ENCODE data around the gene ZNF267.
"Not testable (repeated sequence)": the region's sequence is repeated elsewhere in the genome, so short reads cannot be mapped to it uniquely, and the experiment has no call there.

Gene ZNF267

GRCh38 chr16:31873556-31874365, at the start of gene ZNF267:
Gene ZNF267, plus strand, starts transcription at chr16:31873807. Its CDS starts 160 bp downstream, at chr16:31873967.
- peak; percentile 84 to 87 for DNase-seq (ENCODE audit: low read depth in 2 of 2)

- DNase-seq (ENCODE audit: low read depth in 2 of 2): no peak
Measured at GRCh38 chr16:31833047-31833446, 40.6 kb upstream of the ZNF267 start.

GRCh38 chr16:31836396-31836795, 37.2 kb upstream of the ZNF267 start:
- not testable (repeated sequence) for DNase-seq (ENCODE audit: low read depth in 2 of 2)

- no peak for DNase-seq (ENCODE audit: low read depth in 2 of 2)
Measured at GRCh38 chr16:31842864-31843263, 30.7 kb upstream of the ZNF267 start.

GRCh38 chr16:31848572-31848971, 25.0 kb upstream of the ZNF267 start:
- DNase-seq (ENCODE audit: low read depth in 2 of 2): not testable (repeated sequence)

GRCh38 chr16:31853291-31853690, 20.3 kb upstream of the ZNF267 start:
- no peak for DNase-seq (ENCODE audit: low read depth in 2 of 2)

- DNase-seq (ENCODE audit: low read depth in 2 of 2): no peak
Measured at GRCh38 chr16:31860508-31860907, 13.1 kb upstream of the ZNF267 start.

- DNase-seq (ENCODE audit: low read depth in 2 of 2): no peak
Measured at GRCh38 chr16:31861455-31861854, 12.2 kb upstream of the ZNF267 start.

- DNase-seq (ENCODE audit: low read depth in 2 of 2): no peak
Measured at GRCh38 chr16:31862761-31863160, 10.8 kb upstream of the ZNF267 start.

- DNase-seq (ENCODE audit: low read depth in 2 of 2): no peak
Measured at GRCh38 chr16:31868164-31868563, 5.4 kb upstream of the ZNF267 start.

- peak; percentile 59 to 75 for DNase-seq (ENCODE audit: low read depth in 2 of 2)
Measured at GRCh38 chr16:31868691-31869167, 4.9 kb upstream of the ZNF267 start.

- peak in 1 of 2 donors; percentile 56 for DNase-seq (ENCODE audit: low read depth in 2 of 2)
Measured at GRCh38 chr16:31869511-31870201, 4.0 kb upstream of the ZNF267 start.

GRCh38 chr16:31870809-31871208, 2.8 kb upstream of the ZNF267 start:
- no peak for DNase-seq (ENCODE audit: low read depth in 2 of 2)

- no peak for DNase-seq (ENCODE audit: low read depth in 2 of 2)
Measured at GRCh38 chr16:31871510-31871909, 2.1 kb upstream of the ZNF267 start.

GRCh38 chr16:31872201-31872600, 1.4 kb upstream of the ZNF267 start:
- no peak for DNase-seq (ENCODE audit: low read depth in 2 of 2)

GRCh38 chr16:31874366-31875111, 932 bp downstream of the ZNF267 start:
- no peak for DNase-seq (ENCODE audit: low read depth in 2 of 2)

- DNase-seq (ENCODE audit: low read depth in 2 of 2): no peak
Measured at GRCh38 chr16:31875112-31875803, 1.7 kb downstream of the ZNF267 start.

GRCh38 chr16:31875928-31876547, 2.4 kb downstream of the ZNF267 start:
- no peak for DNase-seq (ENCODE audit: low read depth in 2 of 2)

GRCh38 chr16:31876951-31877828, 3.6 kb downstream of the ZNF267 start:
- no peak for DNase-seq (ENCODE audit: low read depth in 2 of 2)

Measured in stimulated activated CD4-positive, alpha-beta T cell treated with anti-CD3 and anti-CD28 coated beads, Interleukin-1b, Interleukin-23, amount 100 ng/mL, for 1 hour (primary cell).